Raji (cell line): ENCODE data around the gene CAMK1D.

Source experiments
- POLR2A ChIP-seq: IDR thresholded peaks from 2 replicates; pipeline ENCODE4 v1.6.1; 2011; ENCODE audit warnings: low read depth, low read length, control low read depth; ENCODE audit not compliant: insufficient read depth

CAMK1D gene

GRCh38 chr10:12513775-12514673, 164.7 kb downstream of the CAMK1D start:
- TF ChIP-seq POLR2A = no peak

DNA sequence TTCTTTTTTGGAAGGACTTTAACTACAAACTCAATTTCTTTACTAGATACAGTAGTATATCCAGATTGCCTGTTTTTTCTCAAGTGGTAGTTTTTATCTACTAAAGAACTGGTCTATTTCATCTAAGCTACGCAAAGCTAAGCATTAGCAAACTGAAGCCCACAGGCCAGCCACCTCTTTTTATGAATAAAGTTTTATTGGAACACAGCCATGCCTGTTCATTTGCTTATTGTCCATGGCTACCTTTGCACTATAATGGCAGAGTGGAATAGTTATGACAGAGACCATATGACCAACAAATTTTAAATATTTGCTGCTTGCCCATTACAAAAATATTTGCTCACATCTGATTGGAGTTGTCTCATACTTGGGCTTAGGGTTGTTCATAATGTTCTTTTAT, 168.7 kb downstream of the CAMK1D start:
- TF ChIP-seq POLR2A = no peak

DNA sequence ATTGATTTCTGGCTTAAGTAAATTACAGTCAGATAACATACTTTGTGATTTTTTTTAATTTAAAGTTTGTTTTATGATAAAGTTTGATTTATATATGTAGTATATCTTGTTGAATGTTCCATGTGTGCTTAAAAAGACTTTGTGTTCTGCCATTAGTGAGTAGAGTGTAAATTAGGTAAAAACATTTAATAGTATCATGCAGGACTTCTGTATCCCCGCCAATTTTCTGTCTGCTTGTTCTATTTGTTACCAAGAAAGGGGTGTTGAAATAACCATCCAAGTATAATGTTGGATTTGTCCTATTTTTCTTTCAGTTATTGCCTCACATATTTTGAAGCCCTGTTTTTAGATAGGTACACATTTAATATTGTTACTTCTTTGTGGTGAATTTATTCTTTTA, 172.1 kb downstream of the CAMK1D start:
- TF ChIP-seq POLR2A = no peak

DNA sequence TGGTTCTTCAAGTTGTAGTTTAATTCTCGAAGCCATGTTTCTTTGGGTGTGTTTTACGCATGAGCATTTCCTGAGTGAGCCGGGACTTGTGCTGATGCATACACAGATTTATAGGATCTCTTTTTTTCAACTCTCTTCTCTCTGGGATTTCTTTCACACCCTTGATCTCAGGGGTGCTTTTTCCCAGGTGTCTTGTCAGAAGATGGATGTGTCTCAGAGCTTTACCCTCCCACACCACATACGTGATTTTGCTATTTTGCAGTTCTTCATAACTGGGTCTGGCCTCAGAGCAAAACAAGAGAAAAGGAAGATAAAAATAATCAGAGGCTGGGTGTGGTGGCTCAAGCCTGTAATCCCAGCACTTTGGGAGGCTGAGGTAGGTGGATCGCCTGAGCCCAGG, 177.0 kb downstream of the CAMK1D start:
- TF ChIP-seq POLR2A = no peak

DNA sequence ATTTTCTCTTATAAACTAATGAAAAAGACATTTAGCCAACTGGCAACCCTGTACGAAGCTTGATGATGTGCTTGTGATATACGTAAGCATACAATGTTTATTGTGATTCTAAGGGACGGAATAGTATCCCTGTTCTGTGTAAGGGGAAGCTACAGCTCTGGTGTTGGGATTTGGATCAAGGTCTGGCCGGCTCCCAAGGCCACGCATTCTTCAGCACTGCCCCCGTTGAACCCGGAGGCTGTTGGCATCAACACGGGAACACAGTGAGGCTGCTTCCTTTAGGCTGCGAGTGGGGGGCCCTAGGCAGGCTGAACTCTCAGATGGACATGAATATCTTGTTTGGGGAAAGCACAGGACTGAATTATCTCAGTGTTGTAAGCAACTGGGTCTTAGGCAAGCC, 180.6 kb downstream of the CAMK1D start:
- no peak for TF ChIP-seq POLR2A

DNA sequence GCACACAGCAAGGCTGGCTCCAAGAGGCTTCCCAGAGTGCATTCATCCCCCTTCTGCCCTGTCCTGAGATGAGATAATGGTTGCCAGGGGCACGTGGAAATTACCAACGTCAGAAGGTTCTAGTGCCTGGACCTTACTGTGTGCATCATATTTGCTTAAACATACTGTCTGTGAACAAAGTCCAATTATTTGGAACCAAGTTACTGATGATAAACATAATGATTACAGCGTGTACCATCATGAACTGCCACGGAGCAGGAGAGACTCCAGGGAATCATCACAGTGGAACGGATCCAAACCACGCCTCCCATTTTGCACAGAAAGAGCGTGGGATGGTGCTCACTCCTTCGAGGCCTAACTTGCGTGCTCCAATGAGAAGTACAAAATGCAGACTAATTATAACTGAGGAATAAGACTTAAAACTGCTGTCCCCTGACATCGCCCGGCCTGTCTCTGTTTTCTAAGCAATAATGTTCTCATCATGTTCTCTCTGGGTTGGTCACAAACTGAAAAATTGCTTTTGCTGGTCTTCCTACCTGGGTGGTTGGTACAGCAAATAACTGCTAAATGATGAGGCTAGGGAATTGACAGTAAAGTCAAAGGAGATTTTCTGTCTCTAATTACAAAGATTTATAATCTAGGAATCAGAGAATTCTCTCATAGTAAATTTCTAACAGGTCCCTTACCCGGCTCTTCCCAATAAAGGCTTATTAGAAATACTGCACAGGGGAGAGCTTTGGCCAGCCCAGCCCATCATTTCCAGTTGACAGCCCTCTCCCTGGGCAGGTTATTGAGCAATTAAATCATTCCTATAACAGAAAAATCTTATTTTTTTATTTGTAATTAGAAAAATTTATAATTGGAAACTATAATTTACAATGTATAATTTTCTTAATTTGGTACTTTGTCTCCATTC, 182.2 kb downstream of the CAMK1D start:
- TF ChIP-seq POLR2A = no peak

DNA sequence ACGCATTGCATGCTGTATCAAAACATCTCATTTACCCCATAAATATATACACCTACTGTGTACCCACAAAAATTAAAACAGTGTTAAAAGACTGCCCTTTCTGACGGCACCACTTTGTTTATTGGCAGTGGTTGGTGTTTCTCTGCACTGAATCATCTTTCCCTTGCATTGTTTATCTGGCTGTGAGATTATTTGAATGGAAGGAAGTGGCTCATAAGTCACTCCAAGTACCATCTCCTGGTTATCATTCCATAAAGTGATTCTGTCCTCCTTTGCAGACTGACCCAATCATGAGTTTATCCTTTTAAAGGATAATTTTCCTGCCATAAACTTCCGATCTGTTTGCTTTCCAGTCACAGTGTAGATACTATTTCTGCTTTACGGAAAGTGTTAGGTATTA, 183.8 kb downstream of the CAMK1D start:
- TF ChIP-seq POLR2A = no peak

- TF ChIP-seq POLR2A = no peak
Observed at GRCh38 chr10:12533723-12534122, 184.4 kb downstream of the CAMK1D start.

DNA sequence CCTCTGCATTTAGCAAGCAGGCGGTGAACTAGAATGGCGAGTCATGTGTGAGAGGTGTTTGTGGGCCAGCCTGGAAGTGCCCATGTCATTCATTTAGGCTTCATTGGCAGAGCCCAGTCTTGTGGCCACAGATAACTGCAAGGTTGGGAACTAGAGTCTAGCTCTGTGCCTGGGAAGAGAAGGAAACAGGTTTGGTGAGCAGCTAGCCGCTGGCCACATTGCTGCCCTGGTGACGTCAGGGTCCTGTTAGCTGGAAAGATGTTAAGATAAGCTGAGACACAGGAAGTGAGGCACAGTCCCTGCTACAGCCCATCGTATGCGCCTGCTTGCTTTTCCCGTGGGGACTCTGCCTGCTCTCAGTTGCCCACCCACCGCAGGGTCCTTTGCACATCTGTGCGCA, 185.5 kb downstream of the CAMK1D start:
- no peak for TF ChIP-seq POLR2A

GRCh38 chr10:12535656-12536055, 186.3 kb downstream of the CAMK1D start:
- TF ChIP-seq POLR2A = no peak

- TF ChIP-seq POLR2A = no peak
Observed at GRCh38 chr10:12538491-12538995, 189.2 kb downstream of the CAMK1D start.

GRCh38 chr10:12539350-12540164, 190.2 kb downstream of the CAMK1D start:
- no peak for TF ChIP-seq POLR2A

GRCh38 chr10:12540341-12540781, 191.0 kb downstream of the CAMK1D start:
- no peak for TF ChIP-seq POLR2A

- no peak for TF ChIP-seq POLR2A
Observed at GRCh38 chr10:12541446-12542067, 192.2 kb downstream of the CAMK1D start.
